ENCODE results near the gene OR4K2.

DNA sequence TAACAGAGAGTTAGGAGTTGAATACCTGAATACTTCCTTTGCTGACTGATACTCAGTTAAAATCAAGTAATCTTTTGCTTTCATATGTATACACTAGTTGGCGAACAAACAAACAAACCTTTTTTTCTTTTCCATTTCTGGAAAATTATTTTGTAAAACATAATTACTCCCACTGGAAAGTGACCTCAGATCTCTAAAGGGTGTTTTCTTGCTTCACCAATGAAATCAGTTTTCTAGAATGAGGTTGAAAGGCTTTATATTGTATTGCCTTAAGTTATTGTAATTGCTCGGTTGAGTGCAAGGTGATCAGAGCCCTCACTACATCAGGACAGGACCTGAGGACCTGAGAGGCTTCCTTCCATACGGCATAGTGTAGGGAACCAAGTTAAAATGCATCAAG is 55.7 kb downstream of the OR4K2 start, which contains the start of gene OR4K1:
- TF ChIP-seq ZNF274 (IDR thresholded peaks at IDR 0.05; ENCODE audit: low read depth, low read length) (no peak), SUZ12 (IDR thresholded peaks at IDR 0.05; ENCODE audit: extremely low read depth, insufficient read depth, insufficient read length) (no peak), YY1 (IDR thresholded peaks at IDR 0.05; ENCODE audit: insufficient read depth, insufficient read length) (no peak)

Data from NT2/D1 (cell line).